Bone marrow (tissue), 2 donors: ENCODE results near the gene PPARG.
"Not testable (repeated sequence)": the region's sequence is repeated elsewhere in the genome, so short reads cannot be mapped to it uniquely, and the experiment has no call there.

Experiments
- DNase-seq, 2 donors: peaks; one replicate each; lab custom pipeline; 2025; lab: John Stamatoyannopoulos, UW

Gene PPARG

DNA sequence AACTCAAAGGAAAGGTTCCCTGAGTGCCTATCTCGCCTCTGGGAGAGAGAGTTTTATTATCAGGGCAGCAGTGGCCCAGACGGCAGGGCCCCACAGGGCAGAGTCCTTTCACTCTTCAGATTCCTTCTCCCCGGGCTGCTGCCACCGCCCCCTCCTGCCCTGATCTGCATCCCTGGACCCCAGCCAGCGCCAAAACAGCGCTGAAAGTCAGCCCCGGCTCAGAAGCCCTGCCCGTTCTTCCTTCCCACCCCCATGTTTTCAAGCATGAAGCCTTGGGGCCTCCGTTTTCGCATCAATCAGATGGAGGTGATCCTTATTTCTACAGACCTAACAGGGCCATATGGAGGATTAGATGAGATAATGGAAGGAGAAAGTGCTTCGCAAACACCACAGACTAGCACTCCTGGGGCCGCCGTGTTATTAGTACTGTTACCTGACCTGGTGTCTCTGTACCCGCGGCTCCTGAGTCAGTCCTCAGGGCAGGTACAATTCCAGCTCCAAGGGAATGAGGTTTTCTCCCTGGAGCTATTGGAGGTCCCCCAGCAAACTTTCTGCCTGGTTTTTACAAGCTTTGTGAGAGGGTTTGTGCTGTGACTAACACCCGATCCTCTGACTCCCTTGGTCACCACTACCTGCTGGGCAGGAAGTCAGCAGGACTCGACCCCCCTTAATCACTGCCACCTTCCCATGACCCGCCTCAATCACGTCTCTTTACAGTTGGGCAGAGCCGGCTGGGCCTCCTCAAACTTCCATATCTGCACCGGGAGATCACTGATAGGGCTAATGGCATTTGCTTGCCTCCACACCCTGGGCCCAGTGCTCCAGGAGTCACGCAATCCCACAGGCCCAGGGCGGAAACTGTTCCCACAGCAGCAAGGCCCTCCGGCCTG is 156.0 kb downstream of the PPARG start:
- DNase-seq, result no peak

DNA sequence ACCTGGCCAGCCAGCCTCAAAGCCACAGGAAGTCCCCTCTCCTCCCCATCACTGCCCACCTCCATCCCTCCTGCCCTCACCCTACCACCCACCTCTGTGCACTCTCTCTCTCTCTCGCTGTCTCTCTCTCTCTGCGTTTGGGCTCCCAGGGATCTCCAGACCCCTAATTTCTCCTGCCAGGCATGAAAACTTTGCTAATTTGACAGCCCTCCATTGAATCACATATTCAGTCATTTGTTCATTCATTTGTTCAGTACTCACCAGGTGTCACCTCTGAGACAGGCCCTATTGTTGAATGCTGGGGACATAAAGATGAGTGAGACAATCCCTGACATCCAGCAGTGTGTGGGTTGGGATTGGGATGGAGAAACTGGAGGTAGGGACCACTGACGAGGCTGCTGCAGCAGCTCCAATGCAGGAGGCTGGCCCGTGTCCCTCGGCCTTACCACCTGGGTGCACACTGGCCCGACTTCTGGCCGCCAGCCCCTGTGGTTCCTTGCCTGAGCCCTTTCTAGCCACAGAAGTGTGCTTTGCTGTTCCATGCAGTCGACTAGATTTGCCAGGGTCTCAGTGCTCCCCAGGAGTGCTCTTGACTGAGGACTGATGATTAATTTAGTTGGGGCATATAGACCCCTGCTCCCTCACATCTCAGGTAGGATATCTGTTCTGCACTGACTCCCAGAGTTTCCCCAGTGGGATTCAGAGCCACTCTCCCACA is 156.8 kb downstream of the PPARG start:
- DNase-seq, result no peak

DNA sequence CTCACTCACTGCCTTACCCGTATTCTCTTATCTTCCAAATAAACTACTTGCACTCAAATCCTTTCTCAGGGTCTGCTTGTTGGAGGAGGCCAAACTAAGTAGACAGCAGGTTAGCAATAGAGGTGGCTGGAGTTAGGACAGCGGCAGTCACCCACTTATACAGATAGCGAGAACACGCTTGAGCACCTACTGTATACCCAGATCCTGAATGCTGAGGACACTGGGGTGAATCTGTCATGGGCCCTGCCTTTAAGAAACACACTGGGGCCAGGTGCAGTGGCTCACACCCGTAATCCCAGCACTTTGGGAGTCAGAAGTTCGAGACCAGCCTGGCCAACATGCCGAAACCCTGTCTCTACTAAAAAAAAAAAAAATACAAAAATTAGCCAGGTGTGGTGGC is 157.4 kb downstream of the PPARG start:
- DNase-seq, result no peak

DNA sequence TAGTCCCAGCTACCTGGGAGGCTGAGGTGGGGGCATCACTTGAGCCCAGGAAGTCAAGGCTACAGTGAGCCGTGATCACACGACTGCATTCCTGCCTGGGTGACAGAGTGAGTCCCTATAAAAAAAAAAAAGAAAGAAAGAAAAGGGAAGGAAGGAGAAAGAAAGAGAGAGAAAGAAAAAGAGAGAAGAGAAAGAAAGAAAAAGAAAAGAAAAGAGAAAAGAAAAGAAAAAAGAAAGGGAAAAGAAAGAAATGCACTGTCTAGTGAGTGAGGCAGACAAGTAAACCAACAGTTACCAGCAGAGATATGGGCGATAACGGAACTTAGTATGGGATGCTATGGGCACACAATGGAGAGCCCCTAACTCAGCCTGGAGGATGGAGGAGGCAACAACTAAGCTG is 158.2 kb downstream of the PPARG start:
- no peak for DNase-seq

DNA sequence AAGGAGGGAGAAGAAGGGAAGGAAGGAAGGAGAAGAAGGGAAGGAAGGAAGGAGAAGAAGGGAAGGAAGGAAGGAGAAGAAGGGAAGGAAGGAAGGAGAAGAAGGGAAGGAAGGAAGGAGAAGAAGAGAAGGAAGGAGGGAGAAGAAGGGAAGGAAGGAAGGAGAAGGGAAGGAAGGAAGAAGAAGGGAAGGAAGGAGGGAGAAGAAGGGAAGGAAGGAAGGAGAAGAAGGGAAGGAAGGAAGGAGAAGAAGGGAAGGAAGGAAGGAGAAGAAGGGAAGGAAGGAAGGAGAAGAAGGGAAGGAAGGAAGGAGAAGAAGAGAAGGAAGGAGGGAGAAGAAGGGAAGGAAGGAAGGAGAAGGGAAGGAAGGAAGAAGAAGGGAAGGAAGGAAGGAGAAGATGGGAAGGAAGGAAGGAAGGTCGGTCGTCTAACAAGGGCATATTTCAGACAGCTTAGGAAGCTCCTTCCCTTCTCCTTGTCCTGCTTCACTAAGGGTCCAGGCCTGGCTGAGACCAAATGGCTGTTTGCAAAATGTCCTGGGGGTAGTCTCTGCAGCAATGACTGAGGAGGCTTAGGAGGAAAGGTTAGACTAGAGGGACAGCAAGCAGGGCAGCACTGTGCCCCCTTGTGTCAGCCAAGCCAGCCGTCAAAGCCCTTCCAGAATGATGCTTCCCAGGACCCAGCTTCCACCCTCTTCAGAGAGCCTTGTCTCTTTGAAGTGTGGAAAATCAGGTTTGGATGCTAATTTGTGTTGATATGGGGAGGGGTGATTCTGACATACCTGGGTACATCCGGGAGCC is 159.7 kb downstream of the PPARG start:
- not testable (repeated sequence) for DNase-seq

DNA sequence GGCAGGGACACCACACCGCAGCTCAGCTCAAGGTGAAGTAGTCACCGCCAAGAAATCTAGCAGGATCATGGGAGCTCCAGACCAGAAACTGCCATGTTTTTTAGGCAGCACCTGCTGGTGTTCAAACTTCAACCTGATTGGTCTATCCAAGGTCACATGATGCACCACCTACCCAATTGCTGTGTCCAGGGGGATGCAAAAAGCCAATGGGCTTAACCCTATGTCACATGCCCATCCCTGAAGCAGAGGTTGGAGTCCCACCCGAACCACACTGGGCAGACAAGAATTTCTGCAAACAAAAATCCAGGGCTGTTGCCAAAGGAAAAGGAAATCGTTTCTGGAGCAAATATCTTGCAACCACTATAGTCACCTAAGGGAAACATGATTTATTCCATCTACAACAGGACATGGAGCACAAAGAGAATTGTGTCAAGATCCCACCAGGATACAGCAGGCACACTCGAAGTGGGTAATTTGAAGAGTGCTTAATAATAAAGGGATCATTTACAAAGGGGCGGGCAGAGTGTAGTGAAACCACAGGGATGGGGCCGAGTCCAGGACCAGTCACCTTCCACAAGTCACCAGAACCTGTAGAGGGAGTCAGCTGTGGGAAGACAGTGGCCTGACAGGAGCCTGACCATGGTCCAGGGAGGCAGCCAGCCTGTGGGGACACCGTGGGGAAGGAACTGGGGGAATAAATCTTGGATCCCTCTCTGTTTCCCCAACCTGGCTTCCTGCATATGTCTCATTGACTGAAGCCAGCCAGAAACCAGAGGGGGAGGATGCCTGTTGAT is 161.2 kb downstream of the PPARG start:
- no peak for DNase-seq

DNA sequence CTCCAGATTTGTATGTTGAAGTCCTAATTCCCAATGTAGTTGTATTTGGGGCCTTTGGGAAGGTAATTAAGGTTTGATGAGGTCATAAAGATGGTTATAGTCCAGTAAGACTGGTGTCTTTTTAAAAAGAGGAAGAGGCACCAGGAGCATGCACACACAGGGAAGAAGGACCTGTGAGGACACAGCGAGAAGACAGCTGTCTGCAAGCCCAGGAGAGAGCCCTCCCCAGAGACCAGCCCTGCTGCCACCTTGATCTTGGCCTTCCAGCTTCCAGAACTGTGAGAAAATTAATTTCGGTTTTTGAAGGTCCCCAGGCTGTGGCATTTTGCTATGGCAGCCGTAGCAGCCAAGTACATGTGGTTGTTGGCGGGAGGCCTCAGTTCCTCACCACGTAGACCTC is 162.6 kb downstream of the PPARG start:
- DNase-seq, result no peak

DNA sequence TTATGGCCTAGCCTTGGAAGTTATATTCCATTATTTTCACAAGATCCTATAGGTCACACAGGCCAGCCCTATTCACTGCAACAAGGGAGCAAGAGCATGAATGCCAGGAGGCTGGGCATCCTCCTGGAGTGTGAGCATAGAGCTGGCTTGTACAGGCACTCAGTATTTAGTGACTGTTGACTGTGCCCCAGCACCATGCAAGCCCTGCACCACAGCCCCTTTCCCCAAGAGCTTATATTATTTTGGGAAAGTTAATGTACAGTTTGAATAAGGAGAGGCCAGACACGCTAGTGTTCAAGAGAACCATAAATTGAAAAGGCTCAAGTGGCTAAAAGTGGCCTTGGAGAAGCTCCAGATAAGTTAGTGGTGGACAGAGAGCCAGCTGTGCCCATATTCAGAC is 163.1 kb downstream of the PPARG start:
- no peak for DNase-seq

DNA sequence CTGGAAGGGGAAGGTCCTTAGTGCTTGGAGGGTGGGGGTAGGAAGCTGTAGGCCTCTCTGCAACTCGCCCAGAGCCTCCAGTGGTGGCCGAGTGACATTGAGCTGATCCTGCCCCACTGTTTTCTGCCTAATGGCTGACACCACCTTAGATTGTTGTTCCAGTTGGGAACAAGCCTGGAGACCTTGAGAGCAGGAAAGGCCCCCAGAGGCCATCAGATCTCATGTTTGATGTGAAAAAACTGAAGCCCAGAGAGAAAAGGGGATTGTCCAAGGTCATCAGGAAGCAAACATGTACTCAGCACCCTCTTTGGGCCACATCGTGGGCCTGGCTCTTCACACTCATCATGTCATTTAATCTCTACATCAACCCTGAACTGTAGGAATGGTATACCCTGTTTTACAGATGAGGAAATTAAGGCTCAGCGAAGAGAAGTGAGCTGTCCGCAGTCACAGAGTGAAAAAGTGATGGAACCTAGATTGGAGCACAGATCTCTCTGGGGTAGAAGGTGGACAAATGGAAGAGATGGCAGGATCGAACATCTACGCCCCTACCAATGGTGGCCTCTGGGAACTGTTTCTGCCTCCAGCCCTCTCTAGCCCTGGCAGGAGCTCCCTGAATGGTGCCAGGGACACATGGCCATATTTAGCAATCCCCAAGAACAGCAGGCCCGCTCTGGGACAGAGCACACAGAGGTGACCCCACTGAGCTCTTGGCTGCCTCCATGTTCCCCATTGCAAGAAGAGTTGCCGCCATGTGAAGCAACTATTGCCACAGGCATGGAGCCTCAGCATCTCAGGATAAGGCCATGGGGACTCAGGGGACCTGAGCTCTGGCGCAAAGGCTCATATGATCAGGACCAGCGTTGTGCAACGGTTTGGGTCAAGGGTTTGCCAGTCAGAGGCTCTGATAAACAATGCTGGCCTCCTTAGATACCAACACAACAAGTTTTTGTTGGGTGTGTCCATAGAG is 163.8 kb downstream of the PPARG start:
- no peak for DNase-seq

DNA sequence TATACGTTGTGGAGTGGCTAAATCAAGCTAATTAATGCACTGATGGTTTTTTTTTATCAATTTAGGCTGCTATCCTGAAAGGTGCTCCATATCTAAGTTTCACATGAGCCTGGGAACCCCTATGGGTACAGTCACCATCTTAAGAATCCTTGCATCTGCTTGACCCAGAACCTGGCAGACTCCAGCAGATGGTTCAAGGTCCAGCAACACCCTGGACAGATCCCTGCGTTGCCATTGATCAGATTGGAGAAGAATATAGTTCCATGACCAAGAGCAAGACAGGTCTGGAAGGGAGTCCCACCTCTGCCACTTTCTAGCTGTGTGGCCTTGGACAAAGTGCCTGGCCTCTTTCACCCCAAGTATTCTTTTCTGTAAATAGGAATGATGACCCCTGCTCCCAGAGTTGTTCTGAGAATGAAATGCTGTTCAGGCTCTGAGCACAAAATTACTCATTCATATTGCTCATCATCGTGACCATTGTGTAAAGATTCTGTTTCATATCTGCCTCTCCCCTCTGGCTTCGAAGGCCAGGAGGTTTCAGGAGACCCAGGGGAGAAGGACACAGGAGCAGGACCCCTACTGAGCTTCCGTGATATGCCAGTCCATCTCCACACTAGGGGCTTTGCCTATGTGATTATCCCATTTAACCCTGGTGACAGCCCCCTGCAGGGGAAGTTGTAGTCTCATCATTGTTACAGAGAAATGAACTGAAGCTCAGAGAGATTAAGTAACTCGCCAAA is 165.4 kb downstream of the PPARG start:
- DNase-seq, result no peak

DNA sequence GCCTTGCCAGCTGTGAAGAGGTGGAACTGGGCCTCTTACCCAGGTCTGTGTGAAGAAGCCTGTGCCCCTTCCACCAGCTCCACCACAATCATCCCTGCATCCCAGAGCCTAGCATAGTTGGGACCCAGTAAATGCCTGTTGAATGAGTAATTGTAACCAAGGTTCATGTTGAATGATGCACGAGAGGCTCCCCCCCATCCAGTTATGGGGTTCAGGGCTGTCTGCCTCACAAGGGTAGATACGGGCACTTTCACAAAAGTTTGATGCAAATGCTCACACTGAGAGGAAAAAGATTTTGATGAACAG is 165.9 kb downstream of the PPARG start:
- DNase-seq, result no peak

DNA sequence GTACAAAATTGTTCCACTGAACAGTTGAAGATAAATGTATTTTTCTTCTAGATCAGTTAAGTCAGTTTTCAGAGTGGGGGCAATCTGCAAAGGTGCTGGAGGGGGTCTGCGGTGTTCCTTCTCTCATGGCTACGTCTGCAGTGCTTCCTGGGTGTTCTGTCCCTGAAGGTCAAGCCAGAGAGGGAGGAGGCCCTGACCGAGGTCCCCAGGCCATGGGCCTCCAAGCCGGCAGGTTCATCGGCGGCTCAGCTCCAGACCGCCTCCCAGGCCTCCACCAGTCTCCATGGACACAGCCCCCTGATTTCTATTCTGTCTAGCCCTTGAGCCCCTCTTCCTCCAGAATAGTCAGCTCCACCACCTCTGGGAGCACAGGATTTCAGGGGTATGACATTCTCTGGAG is 166.9 kb downstream of the PPARG start:
- DNase-seq, result no peak

DNA sequence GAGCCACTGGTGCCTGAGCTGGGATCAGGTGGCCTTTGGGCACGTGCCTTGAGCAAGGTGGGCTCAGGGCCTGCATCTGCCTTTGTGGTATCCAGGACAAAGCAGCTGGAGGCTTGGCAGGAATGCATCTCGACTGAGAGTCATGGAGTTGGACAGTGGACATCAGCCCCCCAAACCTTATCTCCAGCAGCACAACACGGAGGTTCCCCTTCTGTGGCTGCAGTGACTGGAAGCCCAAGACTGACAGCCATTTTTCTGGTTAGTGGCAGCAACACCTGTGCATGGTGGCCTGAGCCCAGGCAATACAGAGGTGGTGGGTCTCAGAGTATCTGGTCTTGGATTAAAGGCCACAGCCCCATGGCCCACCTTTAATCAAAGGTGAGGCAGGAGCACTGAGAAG is 167.6 kb downstream of the PPARG start:
- no peak for DNase-seq

DNA sequence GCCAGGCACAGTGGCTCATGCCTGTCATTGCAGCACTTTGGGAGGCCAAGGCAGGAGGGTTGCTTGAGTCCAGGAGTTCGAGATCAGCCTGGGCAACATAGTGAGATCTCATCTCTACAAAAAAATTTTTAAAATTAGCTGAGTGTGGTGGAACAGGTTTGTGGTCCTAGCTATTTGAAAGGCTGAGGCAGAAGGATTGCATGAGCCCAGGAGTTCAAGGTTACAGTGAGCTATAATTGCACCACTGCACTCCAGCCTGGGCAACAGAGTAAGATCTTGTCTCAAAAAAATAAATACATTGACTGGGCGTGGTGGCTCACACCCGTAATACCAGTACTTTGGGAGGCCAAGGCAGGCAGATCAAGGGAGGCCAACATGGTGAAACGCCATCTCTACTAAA is 168.5 kb downstream of the PPARG start:
- not testable (repeated sequence) for DNase-seq

DNA sequence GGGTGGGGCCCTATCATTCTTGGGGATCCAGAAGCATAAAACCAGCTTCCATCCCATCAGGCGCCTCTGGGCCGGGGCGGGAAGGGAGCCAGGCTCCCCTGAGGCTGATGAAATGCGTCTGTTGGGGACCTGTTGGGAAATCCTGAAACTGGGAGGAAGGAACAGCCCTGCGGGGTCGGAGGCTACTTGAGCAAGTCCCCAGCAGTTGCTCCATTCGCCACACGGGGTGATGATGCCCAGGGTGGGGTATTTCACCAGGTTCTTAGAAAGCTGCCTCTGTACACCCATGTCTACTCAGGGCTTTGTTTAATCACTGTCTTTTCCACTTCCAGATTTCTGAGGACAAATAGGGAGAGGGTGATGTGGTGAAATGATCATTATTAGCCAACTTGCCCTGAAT is 170.0 kb downstream of the PPARG start:
- peak in 1 of 2 donors; percentile 8 for DNase-seq

DNA sequence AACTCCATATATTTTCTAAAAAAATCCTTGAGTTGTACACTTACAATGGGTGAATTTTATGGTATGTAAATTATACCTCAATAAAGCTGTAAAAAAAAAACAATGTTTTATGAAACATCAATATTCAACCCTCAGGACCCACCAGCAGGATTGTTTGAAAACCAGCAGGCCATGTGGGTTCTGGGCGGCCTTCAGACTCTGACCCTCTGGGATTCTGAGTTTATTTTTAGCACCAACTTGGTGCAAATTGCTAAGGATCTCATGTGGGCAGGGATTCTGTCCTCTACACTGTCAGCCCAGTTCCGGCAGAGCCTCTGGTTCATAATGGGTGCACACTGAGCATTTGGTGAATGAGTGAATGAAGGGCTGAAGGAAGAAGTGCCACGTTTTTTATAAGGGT is 171.3 kb downstream of the PPARG start:
- no peak for DNase-seq

DNA sequence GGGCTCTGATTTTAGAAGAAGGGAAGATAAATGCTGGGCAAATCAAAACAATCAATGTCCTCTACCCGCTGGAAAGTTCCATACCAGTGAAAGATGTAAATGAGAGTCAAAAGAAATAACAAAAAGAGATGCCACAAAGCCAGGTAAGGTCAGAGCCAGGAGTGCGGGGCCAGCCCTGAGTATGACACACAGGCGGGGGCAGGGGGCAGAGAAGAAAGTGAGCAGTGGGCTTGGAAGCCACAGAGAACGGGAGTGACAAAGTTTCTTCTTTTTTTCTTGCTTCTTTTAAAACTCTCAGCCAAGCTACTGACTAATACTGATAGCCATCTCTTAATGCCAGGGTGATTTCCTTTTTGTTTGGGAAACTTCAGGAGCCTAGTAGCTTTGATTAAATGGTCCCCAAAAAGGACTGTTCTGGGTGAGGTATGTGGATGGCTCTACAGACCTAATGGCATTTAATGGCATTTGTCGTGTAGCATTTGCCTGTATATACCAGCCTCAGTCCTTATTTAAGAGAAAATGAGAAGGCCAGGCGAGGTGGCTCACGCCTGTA is 172.3 kb downstream of the PPARG start:
- DNase-seq, result no peak

DNA sequence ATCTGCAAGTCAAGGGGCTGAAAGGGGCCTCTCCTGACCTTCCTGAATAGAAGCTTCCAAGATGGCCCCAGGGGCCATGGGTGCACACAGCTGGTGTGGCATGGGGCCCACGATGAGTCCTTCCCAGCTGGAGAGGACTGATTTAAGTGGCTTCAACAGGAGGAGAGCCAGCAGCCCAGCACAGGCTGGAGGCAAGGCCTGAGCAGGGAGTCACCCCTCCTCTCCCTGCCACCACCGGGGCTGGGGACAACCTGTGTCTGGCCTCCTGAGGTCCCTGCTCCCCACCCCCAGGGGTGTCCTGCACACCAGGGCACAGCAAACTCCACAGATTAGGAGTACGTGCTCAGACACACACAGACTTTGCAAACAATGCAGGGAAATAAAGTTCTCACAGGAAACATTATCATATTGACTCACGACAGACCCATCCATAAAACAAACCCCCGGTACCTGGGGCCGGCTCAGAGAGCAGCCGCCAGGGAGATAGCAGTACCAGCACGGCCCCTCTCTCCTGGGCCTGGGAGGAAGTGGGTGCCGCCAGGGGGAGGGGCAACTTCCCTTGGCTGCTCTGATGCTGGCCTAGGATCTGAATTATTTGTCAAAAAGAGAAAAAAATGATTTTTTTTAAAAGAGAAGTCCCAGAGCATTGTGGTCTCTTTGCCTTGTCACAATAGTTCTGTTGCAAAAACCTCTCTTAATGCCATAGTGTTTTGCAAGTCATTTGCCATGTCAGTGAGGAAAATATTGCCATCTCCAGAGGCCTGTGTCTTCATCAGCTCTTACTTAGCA is 173.5 kb downstream of the PPARG start:
- peak in 1 of 2 donors; percentile 22 for DNase-seq

DNA sequence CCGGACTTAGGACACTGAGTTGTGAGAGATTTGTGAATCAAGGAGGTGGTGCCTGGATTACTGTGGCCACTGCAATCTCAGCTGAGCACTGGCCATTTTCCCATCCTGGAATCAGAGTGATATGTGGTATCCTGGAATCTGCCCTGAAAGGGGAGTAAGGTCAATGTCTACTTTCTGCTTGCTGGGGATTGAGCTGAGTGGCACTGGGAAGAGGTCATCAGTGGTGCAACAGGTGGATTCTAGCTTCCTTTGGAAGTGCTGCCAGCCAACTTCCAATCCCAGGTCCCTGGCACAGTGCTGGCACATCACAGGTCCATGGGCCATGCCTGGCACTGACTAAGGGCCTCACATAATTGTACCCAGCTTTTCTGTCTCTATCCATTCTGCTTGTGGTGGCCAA is 174.8 kb downstream of the PPARG start:
- DNase-seq, result no peak
